ENCODE results near the gene CAPN11.

The CAPN11 gene

GRCh38 chr6:44146685-44147084, 11.9 kb upstream of the CAPN11 start:
- peaks cover 9% of the 10 kb centered on the region for H3K36me3 ChIP-seq (replicated peaks; ENCODE audit: low read depth, low read length)
- no peaks in the 10 kb centered on the region for H3K27me3 ChIP-seq (ENCODE audit: low read depth, low read length)
- no peaks in the 10 kb centered on the region for H3K9me3 ChIP-seq (ENCODE audit: insufficient read depth, low read length)
- H3K27ac ChIP-seq (ENCODE audit: low read length): no peak overlapping the region
- no peaks in the 10 kb centered on the region for H3K79me2 ChIP-seq (ENCODE audit: low read length)
- TF ChIP-seq CTCF (IDR thresholded peaks at IDR 0.05; ENCODE audit: low read depth, low read length): no peak
- no peak for TF ChIP-seq EZH2phosphoT487 (IDR thresholded peaks at IDR 0.05; ENCODE audit: low read depth)
- no peak overlapping the region for H3K4me2 ChIP-seq (ENCODE audit: low read length)
- H4K20me1 ChIP-seq (ENCODE audit: insufficient read depth, low read length): peaks cover 3% of the 10 kb centered on the region; the same call in 1 of the 2 replicates
- H3K9ac ChIP-seq (ENCODE audit: low read length): no peak overlapping the region
- H3K4me1 ChIP-seq (ENCODE audit: low read length): peaks cover 3% of the 10 kb centered on the region
- H3K4me3 ChIP-seq (ENCODE audit: low read length): no peak overlapping the region
- no peak overlapping the region for H2AFZ ChIP-seq (ENCODE audit: low read depth, low read length)

GRCh38 chr6:44147256-44147655, 11.4 kb upstream of the CAPN11 start:
- H3K27ac ChIP-seq (ENCODE audit: low read length): no peak overlapping the region

GRCh38 chr6:44148306-44148705, 10.3 kb upstream of the CAPN11 start:
- TF ChIP-seq CTCF (IDR thresholded peaks at IDR 0.05; ENCODE audit: low read depth, low read length): no peak
- no peak for TF ChIP-seq EZH2phosphoT487 (IDR thresholded peaks at IDR 0.05; ENCODE audit: low read depth)
- Histone ChIP-seq H3K36me3 (replicated peaks; ENCODE audit: low read depth, low read length) (peaks cover 9% of the 10 kb centered on the region), H3K79me2 (ENCODE audit: low read length) (no peaks in the 10 kb centered on the region), H3K4me1 (ENCODE audit: low read length) (peaks cover 4% of the 10 kb centered on the region), H3K4me3 (ENCODE audit: low read length) (no peak overlapping the region), H3K9ac (ENCODE audit: low read length) (no peak overlapping the region), H3K27me3 (ENCODE audit: low read depth, low read length) (no peaks in the 10 kb centered on the region), H2AFZ (ENCODE audit: low read depth, low read length) (no peak overlapping the region), H3K9me3 (ENCODE audit: insufficient read depth, low read length) (no peaks in the 10 kb centered on the region), H3K27ac (ENCODE audit: low read length) (no peak overlapping the region), H3K4me2 (ENCODE audit: low read length) (no peak overlapping the region), H4K20me1 (ENCODE audit: insufficient read depth, low read length) (peaks cover 3% of the 10 kb centered on the region; the same call in 1 of the 2 replicates)

More at GRCh38 chr6:44147256-44147655, 11.4 kb upstream of the CAPN11 start:
- H3K9ac ChIP-seq (ENCODE audit: low read length): no peak overlapping the region
- H3K27me3 ChIP-seq (ENCODE audit: low read depth, low read length): no peaks in the 10 kb centered on the region
- H3K4me3 ChIP-seq (ENCODE audit: low read length): no peak overlapping the region
- H4K20me1 ChIP-seq (ENCODE audit: insufficient read depth, low read length): peaks cover 3% of the 10 kb centered on the region; the same call in 1 of the 2 replicates
- H3K79me2 ChIP-seq (ENCODE audit: low read length): no peaks in the 10 kb centered on the region
- no peak overlapping the region for H3K4me2 ChIP-seq (ENCODE audit: low read length)
- peaks cover 9% of the 10 kb centered on the region for H3K36me3 ChIP-seq (replicated peaks; ENCODE audit: low read depth, low read length)
- H3K4me1 ChIP-seq (ENCODE audit: low read length): peaks cover 4% of the 10 kb centered on the region
- H3K9me3 ChIP-seq (ENCODE audit: insufficient read depth, low read length): no peaks in the 10 kb centered on the region
- no peak for TF ChIP-seq CTCF (IDR thresholded peaks at IDR 0.05; ENCODE audit: low read depth, low read length)
- TF ChIP-seq EZH2phosphoT487 (IDR thresholded peaks at IDR 0.05; ENCODE audit: low read depth): no peak
- no peak overlapping the region for H2AFZ ChIP-seq (ENCODE audit: low read depth, low read length)

- no peaks in the 10 kb centered on the region for H3K79me2 ChIP-seq (ENCODE audit: low read length)
- TF ChIP-seq EZH2phosphoT487 (IDR thresholded peaks at IDR 0.05; ENCODE audit: low read depth) (no peak), CTCF (IDR thresholded peaks at IDR 0.05; ENCODE audit: low read depth, low read length) (no peak)
- peaks cover 4% of the 10 kb centered on the region for H3K4me1 ChIP-seq (ENCODE audit: low read length)
- H3K9me3 ChIP-seq (ENCODE audit: insufficient read depth, low read length): no peaks in the 10 kb centered on the region
- no peak overlapping the region for H3K4me2 ChIP-seq (ENCODE audit: low read length)
- no peak overlapping the region for H3K4me3 ChIP-seq (ENCODE audit: low read length)
- no peak overlapping the region for H3K9ac ChIP-seq (ENCODE audit: low read length)
- peaks cover 9% of the 10 kb centered on the region for H3K36me3 ChIP-seq (replicated peaks; ENCODE audit: low read depth, low read length)
- H4K20me1 ChIP-seq (ENCODE audit: insufficient read depth, low read length): peaks cover 3% of the 10 kb centered on the region; the same call in 1 of the 2 replicates
- no peak overlapping the region for H2AFZ ChIP-seq (ENCODE audit: low read depth, low read length)
- H3K27me3 ChIP-seq (ENCODE audit: low read depth, low read length): no peaks in the 10 kb centered on the region
- H3K27ac ChIP-seq (ENCODE audit: low read length): no peak overlapping the region
Observed at GRCh38 chr6:44149369-44150012, 9.1 kb upstream of the CAPN11 start.

All from OCI-LY3 (cell line).